GM12873 (cell line): Measurements from ENCODE around the gene RESP18.

Source experiments
- TF ChIP-seq, protein P1 (sequence below): IDR thresholded peaks from 2 replicates; pipeline ENCODE4 v1.5.1; 2012; ENCODE audit warnings: low read depth, mild to moderate bottlenecking, moderate library complexity, low read length, control low read depth; ENCODE audit not compliant: insufficient read depth; ENCODE audit errors: missing control alignments

The RESP18 gene

GRCh38 chr2:219332542-219332941 lies at the start of gene RESP18:
Gene RESP18 (minus strand): TSS chr2:219332744.
- TF ChIP-seq, protein P1, sequence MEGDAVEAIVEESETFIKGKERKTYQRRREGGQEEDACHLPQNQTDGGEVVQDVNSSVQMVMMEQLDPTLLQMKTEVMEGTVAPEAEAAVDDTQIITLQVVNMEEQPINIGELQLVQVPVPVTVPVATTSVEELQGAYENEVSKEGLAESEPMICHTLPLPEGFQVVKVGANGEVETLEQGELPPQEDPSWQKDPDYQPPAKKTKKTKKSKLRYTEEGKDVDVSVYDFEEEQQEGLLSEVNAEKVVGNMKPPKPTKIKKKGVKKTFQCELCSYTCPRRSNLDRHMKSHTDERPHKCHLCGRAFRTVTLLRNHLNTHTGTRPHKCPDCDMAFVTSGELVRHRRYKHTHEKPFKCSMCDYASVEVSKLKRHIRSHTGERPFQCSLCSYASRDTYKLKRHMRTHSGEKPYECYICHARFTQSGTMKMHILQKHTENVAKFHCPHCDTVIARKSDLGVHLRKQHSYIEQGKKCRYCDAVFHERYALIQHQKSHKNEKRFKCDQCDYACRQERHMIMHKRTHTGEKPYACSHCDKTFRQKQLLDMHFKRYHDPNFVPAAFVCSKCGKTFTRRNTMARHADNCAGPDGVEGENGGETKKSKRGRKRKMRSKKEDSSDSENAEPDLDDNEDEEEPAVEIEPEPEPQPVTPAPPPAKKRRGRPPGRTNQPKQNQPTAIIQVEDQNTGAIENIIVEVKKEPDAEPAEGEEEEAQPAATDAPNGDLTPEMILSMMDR, result no peak

GRCh38 chr2:219381448-219381847 lies 48.9 kb upstream of the RESP18 start:
- TF ChIP-seq, protein P1, result no peak

- TF ChIP-seq, protein P1, result no peak
These were observed 48.4 kb upstream of the RESP18 start for GRCh38 chr2:219380926-219381325.

DNA sequence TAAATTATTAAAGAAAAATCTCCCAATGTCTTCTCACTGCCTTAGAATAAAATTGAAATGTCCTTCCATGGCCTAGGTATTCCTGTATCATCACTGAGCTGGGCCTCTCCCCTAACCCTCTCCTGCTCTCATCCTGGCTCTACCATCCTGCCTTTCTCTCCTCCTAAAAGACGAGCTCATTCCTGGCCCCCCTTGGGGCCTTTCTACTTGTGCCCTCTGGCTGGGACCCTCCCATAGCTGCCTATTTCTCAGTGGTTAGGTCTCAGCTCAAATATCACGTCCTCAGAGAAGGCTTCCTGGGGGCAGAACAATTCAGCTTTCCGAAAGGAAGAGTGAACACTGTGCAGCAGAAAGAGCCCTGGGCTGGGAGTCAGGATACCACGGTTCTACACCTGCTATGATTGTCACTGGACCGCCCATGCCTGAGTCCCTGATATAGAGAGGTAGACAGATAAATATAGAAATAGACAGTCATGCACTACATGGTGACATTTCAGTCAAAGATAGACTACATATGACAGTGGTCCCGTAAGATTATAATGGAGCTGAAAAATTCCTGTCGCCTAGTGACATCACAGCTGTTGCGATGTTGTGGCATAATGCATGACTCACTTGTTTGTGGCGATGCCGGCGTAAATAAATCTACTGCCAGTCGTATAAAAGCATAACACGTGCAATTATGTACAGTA lies 45.8 kb upstream of the RESP18 start:
- TF ChIP-seq, protein P1, result no peak

DNA sequence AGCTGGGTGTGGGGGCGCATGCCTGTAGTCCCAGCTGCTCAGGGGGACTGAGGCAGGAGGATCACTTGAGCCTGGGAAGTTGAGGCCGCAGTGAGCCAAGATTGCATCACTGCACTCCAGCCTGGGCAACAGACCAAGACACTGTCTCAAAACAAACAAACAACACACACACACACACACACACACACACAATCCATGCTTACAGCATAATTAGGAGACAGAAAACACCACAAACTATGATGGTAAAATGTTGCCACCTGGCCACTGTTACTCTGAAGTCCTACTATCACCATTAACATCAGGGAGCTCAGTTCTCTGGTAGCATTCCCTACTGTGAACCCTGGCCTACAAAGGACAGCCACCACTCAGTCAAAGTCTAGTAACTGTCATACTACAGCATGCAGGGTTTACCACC lies 36.9 kb upstream of the RESP18 start:
- TF ChIP-seq, protein P1, result no peak

GRCh38 chr2:219368690-219369191 lies 36.2 kb upstream of the RESP18 start:
- TF ChIP-seq, protein P1, result no peak

DNA sequence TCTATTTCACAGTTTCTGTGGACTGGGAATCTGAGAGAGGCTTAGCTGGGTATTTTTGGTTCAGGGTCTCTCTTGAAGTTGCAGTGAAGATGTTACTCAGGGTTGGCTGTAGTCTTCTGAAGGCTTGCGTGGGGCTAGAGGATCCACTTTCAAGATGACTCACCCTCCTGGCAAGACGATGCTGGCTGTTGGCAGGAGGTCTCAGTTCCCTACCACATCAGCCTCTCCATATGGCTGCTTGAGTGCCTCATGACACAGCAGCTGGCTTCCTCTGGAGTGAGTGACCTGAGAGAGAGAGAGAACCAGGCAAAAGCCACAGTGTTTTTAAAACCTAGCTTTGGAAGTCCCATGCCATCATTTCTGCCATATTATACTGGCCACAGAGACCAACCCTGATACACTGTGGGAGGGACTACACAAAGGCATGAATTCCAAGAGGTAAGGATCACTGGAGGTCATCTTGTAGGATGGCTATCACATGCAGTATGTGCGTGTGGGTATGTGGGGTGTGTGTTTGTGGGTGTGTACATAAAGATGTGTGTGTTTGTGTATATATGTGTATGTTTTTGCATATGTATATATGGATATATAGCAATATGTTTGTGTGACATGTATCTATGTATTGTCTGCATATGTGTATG lies 30.1 kb upstream of the RESP18 start:
- TF ChIP-seq, protein P1, result no peak
